Measurements from ENCODE around the gene CYP19A1.

CYP19A1 gene

GRCh38 chr15:51180534-51180933 lies 157.9 kb downstream of the CYP19A1 start:
- no peak for TF ChIP-seq ZBTB7A (IDR thresholded peaks at IDR 0.05; ENCODE audit: low read depth)
- TF ChIP-seq EGR1 (IDR thresholded peaks at IDR 0.05), result no peak
- TF ChIP-seq, protein P1, sequence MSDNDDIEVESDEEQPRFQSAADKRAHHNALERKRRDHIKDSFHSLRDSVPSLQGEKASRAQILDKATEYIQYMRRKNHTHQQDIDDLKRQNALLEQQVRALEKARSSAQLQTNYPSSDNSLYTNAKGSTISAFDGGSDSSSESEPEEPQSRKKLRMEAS (IDR thresholded peaks at IDR 0.05), result no peak
- TF ChIP-seq RAD21 (IDR thresholded peaks at IDR 0.05; ENCODE audit: low read depth), result no peak
- no peak for TF ChIP-seq EP300 (IDR thresholded peaks at IDR 0.05; ENCODE audit: borderline replicate concordance)
- TF ChIP-seq TCF12 (IDR thresholded peaks at IDR 0.05; ENCODE audit: low read depth), result no peak
- no peak for TF ChIP-seq TEAD4 (IDR thresholded peaks at IDR 0.05)
- no peak for TF ChIP-seq YY1 (IDR thresholded peaks at IDR 0.05; ENCODE audit: low read depth)
- TF ChIP-seq CEBPB (IDR thresholded peaks at IDR 0.05), result no peak
- no peak for TF ChIP-seq CREB1 (IDR thresholded peaks at IDR 0.05; ENCODE audit: low read depth)
- no peak for TF ChIP-seq NFIC (IDR thresholded peaks at IDR 0.05)
- TF ChIP-seq TAF1 (IDR thresholded peaks at IDR 0.05; ENCODE audit: low read depth), result no peak
- no peak for TF ChIP-seq FOXM1 (IDR thresholded peaks at IDR 0.05; ENCODE audit: borderline replicate concordance, low read depth)
- TF ChIP-seq, protein P2, sequence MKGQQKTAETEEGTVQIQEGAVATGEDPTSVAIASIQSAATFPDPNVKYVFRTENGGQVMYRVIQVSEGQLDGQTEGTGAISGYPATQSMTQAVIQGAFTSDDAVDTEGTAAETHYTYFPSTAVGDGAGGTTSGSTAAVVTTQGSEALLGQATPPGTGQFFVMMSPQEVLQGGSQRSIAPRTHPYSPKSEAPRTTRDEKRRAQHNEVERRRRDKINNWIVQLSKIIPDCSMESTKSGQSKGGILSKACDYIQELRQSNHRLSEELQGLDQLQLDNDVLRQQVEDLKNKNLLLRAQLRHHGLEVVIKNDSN (IDR thresholded peaks at IDR 0.05), result no peak
- TF ChIP-seq REST (IDR thresholded peaks at IDR 0.05; ENCODE audit: low read depth), result no peak

DNA sequence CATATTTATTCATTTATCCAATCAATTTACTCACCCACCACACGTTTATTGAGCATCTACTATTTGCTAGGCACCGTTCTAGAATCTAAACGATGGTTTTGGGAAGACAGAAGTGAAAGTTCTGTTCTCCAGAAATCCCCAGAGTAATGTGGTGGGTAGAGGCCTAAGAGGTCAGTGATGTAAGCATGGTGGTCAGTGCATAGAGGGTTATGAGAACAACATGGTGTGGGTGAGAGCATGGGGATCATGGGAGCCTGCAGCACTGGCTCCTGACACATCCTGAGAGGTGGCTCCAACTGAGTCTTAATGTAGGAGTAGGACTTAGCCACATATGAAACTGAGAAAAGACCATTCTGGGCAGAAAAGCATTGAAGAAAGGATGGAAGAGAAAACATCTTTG lies 158.4 kb downstream of the CYP19A1 start:
- TF ChIP-seq, protein P1 (IDR thresholded peaks at IDR 0.05), result no peak
- no peak for TF ChIP-seq TAF1 (IDR thresholded peaks at IDR 0.05; ENCODE audit: low read depth)
- no peak for TF ChIP-seq EP300 (IDR thresholded peaks at IDR 0.05; ENCODE audit: borderline replicate concordance)
- no peak for TF ChIP-seq YY1 (IDR thresholded peaks at IDR 0.05; ENCODE audit: low read depth)
- TF ChIP-seq REST (IDR thresholded peaks at IDR 0.05; ENCODE audit: low read depth), result no peak
- TF ChIP-seq EGR1 (IDR thresholded peaks at IDR 0.05), result no peak
- TF ChIP-seq CEBPB (IDR thresholded peaks at IDR 0.05), result no peak
- TF ChIP-seq, protein P2 (IDR thresholded peaks at IDR 0.05), result no peak
- TF ChIP-seq NFIC (IDR thresholded peaks at IDR 0.05), result no peak
- no peak for TF ChIP-seq CREB1 (IDR thresholded peaks at IDR 0.05; ENCODE audit: low read depth)
- TF ChIP-seq FOXM1 (IDR thresholded peaks at IDR 0.05; ENCODE audit: borderline replicate concordance, low read depth), result no peak
- TF ChIP-seq TEAD4 (IDR thresholded peaks at IDR 0.05), result no peak
- TF ChIP-seq TCF12 (IDR thresholded peaks at IDR 0.05; ENCODE audit: low read depth), result no peak
- TF ChIP-seq RAD21 (IDR thresholded peaks at IDR 0.05; ENCODE audit: low read depth), result no peak
- no peak for TF ChIP-seq ZBTB7A (IDR thresholded peaks at IDR 0.05; ENCODE audit: low read depth)

- TF ChIP-seq EP300 (IDR thresholded peaks at IDR 0.05; ENCODE audit: borderline replicate concordance) (no peak), EGR1 (IDR thresholded peaks at IDR 0.05) (no peak), TCF12 (IDR thresholded peaks at IDR 0.05; ENCODE audit: low read depth) (no peak), RAD21 (IDR thresholded peaks at IDR 0.05; ENCODE audit: low read depth) (no peak), NFIC (IDR thresholded peaks at IDR 0.05) (no peak), TAF1 (IDR thresholded peaks at IDR 0.05; ENCODE audit: low read depth) (no peak), CREB1 (IDR thresholded peaks at IDR 0.05; ENCODE audit: low read depth) (no peak), CEBPB (IDR thresholded peaks at IDR 0.05) (no peak), TEAD4 (IDR thresholded peaks at IDR 0.05) (no peak), YY1 (IDR thresholded peaks at IDR 0.05; ENCODE audit: low read depth) (no peak), FOXM1 (IDR thresholded peaks at IDR 0.05; ENCODE audit: borderline replicate concordance, low read depth) (no peak)
- TF ChIP-seq, protein P1 (IDR thresholded peaks at IDR 0.05), result no peak
- TF ChIP-seq, protein P2 (IDR thresholded peaks at IDR 0.05), result no peak
Observed at GRCh38 chr15:51172193-51172592, 166.2 kb downstream of the CYP19A1 start.

- TF ChIP-seq TEAD4 (IDR thresholded peaks at IDR 0.05) (no peak), REST (IDR thresholded peaks at IDR 0.05; ENCODE audit: low read depth) (no peak), YY1 (IDR thresholded peaks at IDR 0.05; ENCODE audit: low read depth) (no peak), EGR1 (IDR thresholded peaks at IDR 0.05) (no peak), TCF12 (IDR thresholded peaks at IDR 0.05; ENCODE audit: low read depth) (no peak), CEBPB (IDR thresholded peaks at IDR 0.05) (no peak), EP300 (IDR thresholded peaks at IDR 0.05; ENCODE audit: borderline replicate concordance) (no peak), ZBTB7A (IDR thresholded peaks at IDR 0.05; ENCODE audit: low read depth) (no peak), CREB1 (IDR thresholded peaks at IDR 0.05; ENCODE audit: low read depth) (no peak), TAF1 (IDR thresholded peaks at IDR 0.05; ENCODE audit: low read depth) (no peak), RAD21 (IDR thresholded peaks at IDR 0.05; ENCODE audit: low read depth) (no peak), NFIC (IDR thresholded peaks at IDR 0.05) (no peak), FOXM1 (IDR thresholded peaks at IDR 0.05; ENCODE audit: borderline replicate concordance, low read depth) (no peak)
- TF ChIP-seq, protein P1 (IDR thresholded peaks at IDR 0.05), result no peak
- TF ChIP-seq, protein P2 (IDR thresholded peaks at IDR 0.05), result no peak
Observed at GRCh38 chr15:51171634-51171932, 166.8 kb downstream of the CYP19A1 start.
